ENCODE measurements around the gene NUP214.
"Not testable (repeated sequence)": the region's sequence is repeated elsewhere in the genome, so short reads cannot be mapped to it uniquely, and the experiment has no call there.

Gene NUP214

GRCh38 chr9:131259916-131260597, 134.7 kb downstream of the NUP214 start:
- DNase-seq (ENCODE audit: low read depth): no peak

GRCh38 chr9:131260751-131261452, 135.5 kb downstream of the NUP214 start:
- DNase-seq (ENCODE audit: low read depth): no peak

DNA sequence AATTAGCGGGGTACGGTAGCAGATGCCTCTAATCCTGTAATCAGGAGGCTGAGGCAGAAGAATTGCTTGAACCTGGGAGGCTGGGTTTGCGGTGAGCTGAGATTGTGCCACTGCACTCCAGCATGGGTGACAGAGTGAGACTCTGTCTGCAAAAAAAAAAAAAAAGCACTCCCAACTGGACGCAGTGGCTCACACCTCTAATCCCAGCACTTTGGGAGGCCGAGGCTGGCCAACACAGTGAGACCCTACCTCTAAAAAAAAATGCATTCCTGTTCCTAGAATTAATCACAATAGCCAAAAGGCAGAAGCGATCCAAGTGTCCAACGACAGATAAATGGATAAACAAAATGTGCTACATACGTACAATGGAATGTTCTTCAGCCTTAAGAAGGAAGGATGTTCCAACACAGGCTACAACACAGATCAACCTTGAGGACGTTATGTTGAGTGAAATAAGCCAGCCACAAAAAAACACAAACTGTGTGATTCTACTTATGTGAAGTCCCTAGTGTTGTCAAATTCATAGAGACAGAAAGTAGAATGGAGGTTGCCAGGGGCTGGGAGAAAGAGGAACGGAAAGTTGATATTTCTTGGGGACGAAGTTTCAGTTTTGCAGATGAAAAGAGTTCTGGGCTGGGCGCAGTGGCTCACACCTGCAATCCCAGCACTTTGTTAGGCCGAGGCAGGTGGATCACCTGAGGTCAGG, 137.1 kb downstream of the NUP214 start:
- no peak for DNase-seq (ENCODE audit: low read depth)

GRCh38 chr9:131263033-131263343, 137.6 kb downstream of the NUP214 start:
- DNase-seq (ENCODE audit: low read depth): not testable (repeated sequence)

DNA sequence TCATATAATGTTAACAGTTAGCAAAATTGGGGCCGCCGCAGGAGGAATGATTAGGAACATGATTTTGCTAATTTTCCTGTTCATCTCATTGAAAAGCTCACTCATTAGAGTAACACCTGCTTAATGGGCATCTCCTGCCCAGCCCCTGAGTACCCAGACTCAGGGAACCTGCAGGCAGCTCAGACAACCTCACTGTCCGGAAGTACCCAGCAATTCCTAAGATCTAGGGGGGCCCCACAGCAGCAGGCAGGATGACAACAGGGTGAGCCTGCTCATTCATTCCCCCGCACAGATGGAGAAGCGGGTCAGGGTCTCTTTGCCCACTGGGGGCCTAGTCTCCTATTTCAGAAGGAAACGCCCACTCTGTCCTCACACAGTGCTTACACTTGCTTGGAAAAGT, 138.3 kb downstream of the NUP214 start:
- DNase-seq (ENCODE audit: low read depth): no peak

DNA sequence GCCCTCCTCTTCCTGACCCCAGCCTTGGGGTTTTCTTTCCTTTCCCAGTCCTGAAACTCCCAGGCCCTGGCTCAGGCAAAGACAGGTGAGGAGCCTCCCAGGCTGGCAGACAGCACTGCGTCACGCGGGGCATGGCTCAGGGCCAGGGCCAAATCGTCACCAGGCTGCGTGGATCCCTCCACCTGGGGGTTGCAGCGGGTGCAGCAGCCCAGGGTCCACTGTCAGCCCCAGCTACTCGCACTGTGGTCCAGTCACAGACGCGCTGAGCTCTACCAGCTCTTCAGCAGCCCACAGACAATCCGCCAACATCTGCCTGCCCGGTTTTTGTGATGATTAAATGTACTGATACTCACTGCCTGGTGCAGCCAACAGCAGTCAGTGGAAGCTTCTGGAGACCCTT, 138.8 kb downstream of the NUP214 start:
- DNase-seq (ENCODE audit: low read depth): no peak

DNA sequence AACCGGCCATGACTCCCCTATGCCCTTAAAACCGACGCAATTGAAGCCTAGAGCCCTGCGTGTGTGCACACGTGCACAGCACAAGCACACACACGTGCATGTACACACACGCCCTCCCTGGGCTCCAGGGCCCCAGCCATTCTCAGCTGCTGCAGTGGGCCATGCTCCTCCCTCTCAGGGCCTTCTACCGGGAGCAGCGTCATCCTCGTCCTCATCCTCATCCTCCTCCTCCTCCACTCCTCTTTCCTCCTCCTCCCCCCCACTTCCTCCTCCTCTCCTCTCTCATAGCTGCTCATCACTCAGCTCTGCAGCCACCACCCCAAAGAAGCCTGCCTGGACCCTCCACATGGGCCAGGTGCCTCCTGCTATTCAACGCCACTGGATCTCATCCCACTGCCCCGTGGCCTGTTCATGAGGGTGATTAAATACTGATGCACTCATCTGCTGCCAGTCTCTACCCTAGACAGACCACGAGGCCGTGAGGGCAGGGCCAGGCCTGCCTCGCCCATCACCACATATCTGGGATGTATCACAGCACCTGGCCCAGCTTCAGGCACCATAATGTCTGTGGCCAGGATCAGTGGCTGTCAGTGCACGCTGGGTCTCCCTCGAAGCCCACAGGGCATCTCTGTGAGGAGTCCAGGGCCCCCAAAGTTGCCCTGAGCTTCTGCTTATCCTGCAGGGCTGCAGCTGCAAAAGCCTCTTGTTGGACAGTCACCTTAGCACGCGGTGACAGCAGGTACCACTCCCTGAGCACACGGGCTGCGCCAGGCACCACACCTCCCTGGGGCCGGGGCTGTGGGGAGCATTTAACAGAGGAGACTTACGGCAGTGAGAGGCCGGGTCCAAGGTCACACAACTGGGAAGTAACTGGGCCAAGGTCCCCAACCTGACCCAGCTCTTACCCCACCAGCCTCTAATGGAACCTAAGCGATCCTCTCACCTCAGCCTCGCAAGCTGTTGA, 141.2 kb downstream of the NUP214 start:
- no peak for DNase-seq (ENCODE audit: low read depth)

DNA sequence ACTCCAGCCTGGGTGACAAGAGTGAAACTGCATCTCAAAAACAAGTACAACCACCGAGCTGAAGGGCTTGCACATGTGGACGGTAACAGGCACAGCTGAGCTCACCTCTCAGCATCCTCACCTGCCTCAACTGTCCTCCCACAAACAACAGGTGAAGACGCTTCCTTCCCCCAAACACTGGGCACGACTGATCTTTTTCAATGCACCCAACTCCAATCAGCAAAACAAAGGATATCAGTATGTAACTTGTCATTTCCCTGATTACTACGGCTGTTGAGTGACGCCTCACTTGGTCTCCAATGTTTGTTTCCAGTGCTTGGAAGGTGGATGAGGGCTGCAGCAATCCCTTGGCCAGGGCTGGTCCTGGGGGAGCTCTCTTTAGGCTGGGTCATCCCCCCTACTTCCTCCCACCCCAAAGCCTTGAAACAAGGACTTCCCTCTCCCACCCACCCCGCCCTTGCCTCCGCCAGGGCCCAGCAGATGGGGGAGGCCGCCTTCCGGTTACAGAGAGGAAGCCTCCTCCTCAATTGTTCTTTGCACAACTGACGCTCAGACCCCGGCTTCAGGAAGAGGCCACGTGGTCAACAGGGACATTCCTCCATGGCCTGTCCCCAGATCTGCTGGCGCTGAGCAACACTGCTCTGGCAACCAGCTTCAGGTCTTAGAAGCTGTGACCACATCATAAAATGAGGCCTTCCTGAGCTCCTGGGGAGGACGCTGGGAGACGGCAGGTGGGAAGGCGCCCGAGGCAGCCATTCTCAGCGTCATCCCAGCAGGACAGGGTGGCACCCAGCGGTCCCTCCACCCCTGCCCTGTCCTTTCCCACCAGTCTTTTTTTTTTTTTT, 145.0 kb downstream of the NUP214 start:
- no peak for DNase-seq (ENCODE audit: low read depth)

- not testable (repeated sequence) for DNase-seq (ENCODE audit: low read depth)
Observed at GRCh38 chr9:131271016-131271273, 145.6 kb downstream of the NUP214 start.

GRCh38 chr9:131271506-131271931, 146.1 kb downstream of the NUP214 start:
- no peak for DNase-seq (ENCODE audit: low read depth)

DNA sequence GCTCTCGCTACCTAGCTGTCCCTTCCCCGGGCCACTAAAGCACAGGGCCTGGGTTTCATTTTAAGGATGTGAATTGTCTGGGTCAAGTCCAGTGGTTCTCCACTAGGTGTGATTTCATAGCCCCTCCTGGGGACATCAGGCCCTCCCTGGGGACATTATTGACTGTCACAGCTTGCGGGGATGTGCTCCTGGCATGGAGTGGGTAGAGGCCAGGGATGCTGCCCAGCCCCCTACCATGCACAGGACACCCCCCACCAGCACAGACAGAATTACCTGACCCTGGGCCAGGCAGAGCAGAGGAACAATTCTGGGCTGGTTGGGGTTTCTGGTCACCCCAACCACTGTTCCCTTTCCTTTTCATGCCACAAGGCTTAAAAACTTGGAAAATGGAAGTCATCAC, 146.8 kb downstream of the NUP214 start:
- DNase-seq (ENCODE audit: low read depth): no peak

GRCh38 chr9:131273146-131273855, 147.9 kb downstream of the NUP214 start:
- DNase-seq (ENCODE audit: low read depth): no peak

- DNase-seq (ENCODE audit: low read depth): no peak
Observed at GRCh38 chr9:131273856-131274673, 148.7 kb downstream of the NUP214 start.

DNA sequence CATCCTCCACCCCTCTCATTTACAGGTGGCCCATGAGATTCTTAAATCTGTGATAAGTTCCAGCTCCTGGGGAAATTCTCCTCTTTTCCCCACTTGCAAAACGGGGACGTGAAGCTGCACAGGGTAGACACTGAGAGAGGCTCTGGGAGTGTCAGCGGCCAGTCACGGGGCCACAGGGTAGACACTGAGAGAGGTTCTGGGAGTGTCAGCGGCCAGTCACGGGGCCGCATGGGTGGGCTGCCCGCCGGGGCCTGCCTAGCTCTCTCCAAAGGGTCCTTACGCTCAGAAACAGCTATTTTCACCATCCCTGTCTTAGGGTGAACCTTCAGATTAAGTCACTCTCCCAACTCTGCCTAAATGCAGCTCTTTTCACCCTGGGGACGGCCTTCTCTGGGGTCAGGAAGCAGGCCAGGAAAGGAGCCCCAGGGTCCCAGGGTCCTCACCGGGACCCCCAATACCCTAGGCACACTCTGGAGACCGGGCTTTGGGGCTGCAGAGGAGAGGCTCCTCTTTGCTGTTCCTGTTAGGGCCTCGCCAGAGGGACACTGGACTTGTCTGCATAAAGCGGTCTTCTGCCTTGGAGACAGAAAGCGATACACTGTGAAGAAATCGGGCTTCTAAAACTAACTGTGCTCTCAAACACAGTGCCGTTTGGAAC, 149.4 kb downstream of the NUP214 start:
- DNase-seq (ENCODE audit: low read depth): no peak

GRCh38 chr9:131275332-131276093, 150.1 kb downstream of the NUP214 start:
- no peak for DNase-seq (ENCODE audit: low read depth)

DNA sequence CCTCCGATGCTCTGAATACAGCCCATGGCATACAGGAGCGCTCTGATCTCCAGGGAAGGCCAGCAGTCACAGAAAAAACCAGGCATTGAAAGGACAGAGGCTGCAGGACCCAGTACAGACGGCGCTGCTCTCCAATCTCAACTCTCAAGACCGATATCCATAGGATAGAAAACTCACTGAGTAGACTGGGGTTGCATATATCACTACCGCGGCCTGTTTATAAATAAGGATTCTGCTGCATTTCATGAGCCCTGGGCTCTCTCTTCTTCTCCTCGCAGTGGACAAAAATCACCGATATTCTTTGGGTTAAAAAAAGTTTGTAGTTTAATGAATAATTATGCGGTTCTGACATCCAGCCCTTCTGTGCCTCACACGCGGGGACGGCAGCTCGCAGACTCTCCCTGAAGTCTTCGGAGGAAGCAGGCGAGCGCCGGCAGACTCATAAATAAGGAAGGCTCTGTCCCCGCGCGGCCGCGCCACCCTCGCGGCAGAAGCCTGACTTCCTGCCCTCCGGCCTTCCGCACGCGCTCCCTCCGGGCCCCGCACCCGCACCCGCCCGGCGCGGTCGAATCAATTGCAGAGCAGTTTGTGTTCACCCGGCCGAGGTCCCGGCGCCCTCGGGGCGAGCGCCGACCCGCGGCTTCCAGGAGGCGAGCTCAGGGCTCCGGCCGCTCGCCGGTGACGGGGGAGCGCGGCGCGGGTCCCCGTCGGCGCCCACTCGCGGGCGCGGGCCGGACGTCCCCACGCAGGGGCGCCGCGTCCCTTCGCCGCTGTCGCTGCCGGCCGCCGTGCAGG, 150.9 kb downstream of the NUP214 start, which contains the start of gene FAM78A:
Gene FAM78A (minus strand): TSS at position 417 of the 795 bp plus-strand sequence. CDS start 331 bp downstream, at position 86.
- DNase-seq (ENCODE audit: low read depth): no peak

DNA sequence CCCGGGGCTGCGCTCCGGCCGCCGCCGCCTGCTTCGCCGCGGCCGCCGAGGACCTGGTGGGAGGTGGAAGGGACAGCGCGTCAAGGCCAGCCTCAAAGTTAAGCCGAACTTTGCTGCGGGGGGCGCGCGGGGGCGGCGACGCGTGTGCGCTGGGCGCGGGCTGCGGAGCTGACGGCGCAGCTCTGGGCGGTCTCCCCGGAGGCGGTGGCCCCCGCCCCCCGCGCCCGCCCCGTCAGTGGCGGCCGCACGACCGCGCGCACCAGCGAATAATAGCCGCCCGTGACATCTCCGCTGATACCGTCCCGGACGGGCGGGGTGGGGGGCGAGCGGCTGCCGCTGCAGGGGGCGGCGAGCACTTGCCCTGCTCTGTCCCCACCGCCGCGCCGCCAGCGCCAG, 151.5 kb downstream of the NUP214 start:
- DNase-seq (ENCODE audit: low read depth): no peak

Measured in fibroblast of the conjunctiva (primary cell).